WTC11 (cell line): ENCODE data around the gene PEX26. TPM values are rescaled to one million over a fixed set of nuclear protein-coding genes. Genes with fewer than 3 reads are reported as not detected.

Experiments used
- ATAC-seq: fragments of 200-7000 bp; cut with Tn5 transposase; 2 replicates; pipeline ENCODE4 v1.10.0; 2021; ENCODE audit warnings: mild to moderate bottlenecking, moderate library complexity
- CTCF ChIA-PET: fragments of 300-600 bp; sonication (Branson Sonifier 250); formaldehyde crosslinking; loops from one replicate; lab custom pipeline; 2021; ENCODE audit warnings: antibody characterized with exemption; lab: Charles Lee
- POLR2A ChIA-PET: fragments of 350-600 bp; sonication (Branson Sonifier 250); formaldehyde crosslinking; loops from one replicate; lab custom pipeline; 2021; ENCODE audit warnings: antibody characterized with exemption; lab: Charles Lee
- DNase-seq: peaks from one replicate; pipeline ENCODE4 v3.0.0; 2021; ENCODE audit warnings: low spot score
- H3K27ac Mint-ChIP-seq: 2 replicates; pipeline ENCODE4 v1.8.0; 2021; ENCODE audit warnings: mixed read lengths
- H3K27me3 Mint-ChIP-seq: 2 replicates; pipeline ENCODE4 v1.8.0; 2021; ENCODE audit warnings: low read depth, mild to moderate bottlenecking, moderate library complexity, mixed read lengths
- H3K36me3 Mint-ChIP-seq: 2 replicates; pipeline ENCODE4 v1.8.0; 2021; ENCODE audit warnings: mixed read lengths
- H3K4me1 Mint-ChIP-seq: 2 replicates; pipeline ENCODE4 v1.8.0; 2022; ENCODE audit warnings: mixed read lengths
- H3K4me3 Mint-ChIP-seq: 2 replicates; pipeline ENCODE4 v1.8.0; 2021; ENCODE audit warnings: mild to moderate bottlenecking, moderate library complexity, mixed read lengths
- H3K9me3 Mint-ChIP-seq: 2 replicates; pipeline ENCODE4 v1.8.0; 2021; ENCODE audit warnings: mixed read lengths
- ARID4B ChIP-seq: sonication (generic); formaldehyde crosslinking; IDR thresholded peaks from 2 replicates; pipeline ENCODE4 v1.8.0; 2023; ENCODE audit warnings: missing genetic modification reagents, mild to moderate bottlenecking, borderline replicate concordance
- CREM ChIP-seq: sonication (generic); formaldehyde crosslinking; IDR thresholded peaks from 2 replicates; pipeline ENCODE4 v1.8.1; 2022; ENCODE audit warnings: mild to moderate bottlenecking, missing genetic modification reagents, moderate library complexity
- E2F4 ChIP-seq: sonication (generic); formaldehyde crosslinking; IDR thresholded peaks from 2 replicates; pipeline ENCODE4 v1.8.1; 2022; ENCODE audit warnings: low read depth, mild to moderate bottlenecking, moderate library complexity, missing genetic modification reagents, borderline replicate concordance
- MXD4 ChIP-seq: fragments of 250-450 bp; sonication (Bioruptor Pico); IDR thresholded peaks from 2 replicates; pipeline ENCODE4 v1.8.0; 2021; ENCODE audit warnings: mild to moderate bottlenecking, moderate library complexity, borderline replicate concordance
- RELA ChIP-seq: sonication (generic); formaldehyde crosslinking; IDR thresholded peaks from 2 replicates; pipeline ENCODE4 v1.8.1; 2022; ENCODE audit warnings: missing genetic modification reagents, mild to moderate bottlenecking, borderline replicate concordance
- SOX15 ChIP-seq: fragments of 250-450 bp; sonication (Bioruptor Pico); IDR thresholded peaks from 2 replicates; pipeline ENCODE4 v1.9.0; 2021; ENCODE audit warnings: mild to moderate bottlenecking
- TEAD4 ChIP-seq: sonication (generic); formaldehyde crosslinking; IDR thresholded peaks from 2 replicates; pipeline ENCODE4 v1.8.0; 2022; ENCODE audit warnings: mild to moderate bottlenecking, missing genetic modification reagents
- USF1 ChIP-seq: sonication (generic); formaldehyde crosslinking; IDR thresholded peaks from 2 replicates; pipeline ENCODE4 v1.8.0; 2022; ENCODE audit warnings: mild to moderate bottlenecking, missing genetic modification reagents
- ZBTB21 ChIP-seq: sonication (generic); formaldehyde crosslinking; IDR thresholded peaks from 2 replicates; pipeline ENCODE4 v1.8.1; 2023; ENCODE audit warnings: mild to moderate bottlenecking, missing genetic modification reagents, borderline replicate concordance
- ZMAT4 ChIP-seq: fragments of 250-450 bp; sonication (Bioruptor Pico); IDR thresholded peaks from 2 replicates; pipeline ENCODE4 v1.9.0; 2021; ENCODE audit warnings: mild to moderate bottlenecking
- ZNF396 ChIP-seq: fragments of 250-450 bp; sonication (Bioruptor Pico); IDR thresholded peaks from 2 replicates; pipeline ENCODE4 v1.8.0; 2021; ENCODE audit warnings: mild to moderate bottlenecking, moderate library complexity, borderline replicate concordance
- ZNF423 ChIP-seq: fragments of 250-450 bp; sonication (Bioruptor Pico); IDR thresholded peaks from 2 replicates; pipeline ENCODE4 v2.1.2; 2022; ENCODE audit warnings: mild to moderate bottlenecking, moderate library complexity
- total RNA-seq: library from RNA; stranded (reverse); gene quantifications from 3 replicates; pipeline ENCODE4 v1.2.3, GENCODE V29; 2021
- TF ChIP-seq, protein P1 (sequence below): sonication (generic); formaldehyde crosslinking; IDR thresholded peaks from 2 replicates; pipeline ENCODE4 v1.8.0; 2022; ENCODE audit warnings: mild to moderate bottlenecking, missing genetic modification reagents
- TF ChIP-seq, protein P2 (sequence below): sonication (generic); formaldehyde crosslinking; IDR thresholded peaks from 2 replicates; pipeline ENCODE4 v1.8.0; 2022; ENCODE audit warnings: mild to moderate bottlenecking, missing genetic modification reagents
- TF ChIP-seq, protein P3 (sequence below): sonication (generic); formaldehyde crosslinking; IDR thresholded peaks from 2 replicates; pipeline ENCODE4 v1.8.1; 2022; ENCODE audit warnings: low read depth, missing genetic modification reagents, borderline replicate concordance
- TF ChIP-seq, protein P4 (sequence below): fragments of 250-450 bp; sonication (Bioruptor Pico); IDR thresholded peaks from 2 replicates; pipeline ENCODE4 v1.9.0; 2021; ENCODE audit warnings: moderate library complexity, mild to moderate bottlenecking, inconsistent platforms, borderline replicate concordance

The PEX26 gene
- total RNA-seq, 1 experiment from 2014 or later = 52.3 TPM

DNA sequence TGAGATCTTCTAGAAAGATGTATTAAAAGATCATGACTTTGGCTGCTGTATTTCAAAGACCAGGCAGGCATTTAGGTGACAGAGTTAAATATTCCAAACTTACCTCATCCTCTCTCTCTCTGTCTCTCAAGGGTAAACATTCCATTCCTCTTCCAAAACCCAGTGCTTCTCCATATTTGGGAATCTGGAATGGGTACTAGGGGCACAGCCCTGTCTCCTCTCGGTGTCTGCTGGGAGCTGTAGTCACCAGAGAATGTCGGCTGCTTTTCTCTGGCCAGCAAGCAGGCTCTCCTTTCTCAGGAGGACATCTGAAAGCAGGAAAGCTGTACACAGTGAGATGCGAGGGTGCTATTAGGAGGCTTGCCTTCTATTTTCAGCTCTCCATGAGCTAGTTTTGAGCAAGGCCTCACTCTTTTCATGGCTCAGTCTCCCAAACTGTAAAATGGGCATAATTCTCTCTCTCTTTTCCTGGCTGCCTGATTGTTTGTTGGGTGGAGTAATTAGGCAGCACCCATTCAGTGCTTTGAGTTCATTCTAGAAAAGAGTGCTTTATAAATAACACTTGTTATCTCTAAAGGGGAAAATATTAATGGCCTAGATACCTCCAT, 9.3 kb upstream of the PEX26 start:
- POLR2A ChIA-PET = no interaction called here
- no peak for TF ChIP-seq ZMAT4 (CRISPR knock-in tag)
- TF ChIP-seq RELA (CRISPR knock-in tag) = no peak
- TF ChIP-seq SOX15 (CRISPR knock-in tag) = no peak
- TF ChIP-seq, protein P1, sequence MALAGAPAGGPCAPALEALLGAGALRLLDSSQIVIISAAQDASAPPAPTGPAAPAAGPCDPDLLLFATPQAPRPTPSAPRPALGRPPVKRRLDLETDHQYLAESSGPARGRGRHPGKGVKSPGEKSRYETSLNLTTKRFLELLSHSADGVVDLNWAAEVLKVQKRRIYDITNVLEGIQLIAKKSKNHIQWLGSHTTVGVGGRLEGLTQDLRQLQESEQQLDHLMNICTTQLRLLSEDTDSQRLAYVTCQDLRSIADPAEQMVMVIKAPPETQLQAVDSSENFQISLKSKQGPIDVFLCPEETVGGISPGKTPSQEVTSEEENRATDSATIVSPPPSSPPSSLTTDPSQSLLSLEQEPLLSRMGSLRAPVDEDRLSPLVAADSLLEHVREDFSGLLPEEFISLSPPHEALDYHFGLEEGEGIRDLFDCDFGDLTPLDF (CRISPR knock-in tag) = no peak
- TF ChIP-seq ZNF423 (CRISPR knock-in tag) = no peak
- no peak for TF ChIP-seq ARID4B
- TF ChIP-seq ZBTB21 (CRISPR knock-in tag) = no peak
- H3K27ac Mint-ChIP-seq = no peak overlapping the region
- peaks cover 3% of the 10 kb centered on the region for H3K27me3 Mint-ChIP-seq
- peak; percentile 22; the same call in 1 of the 2 replicates for ATAC-seq
- H3K4me3 Mint-ChIP-seq = no peak overlapping the region
- no peaks in the 10 kb centered on the region for H3K4me1 Mint-ChIP-seq
- no peak for DNase-seq
- CTCF ChIA-PET = interaction anchor here (0.8 to 1.5 kb wide), 2 partner anchors 8 to 177 kb away, joined by 3 to 4 read pairs; no protein-coding TSS in a partner anchor
- no peaks in the 10 kb centered on the region for H3K36me3 Mint-ChIP-seq
- H3K9me3 Mint-ChIP-seq = no peaks in the 10 kb centered on the region

DNA sequence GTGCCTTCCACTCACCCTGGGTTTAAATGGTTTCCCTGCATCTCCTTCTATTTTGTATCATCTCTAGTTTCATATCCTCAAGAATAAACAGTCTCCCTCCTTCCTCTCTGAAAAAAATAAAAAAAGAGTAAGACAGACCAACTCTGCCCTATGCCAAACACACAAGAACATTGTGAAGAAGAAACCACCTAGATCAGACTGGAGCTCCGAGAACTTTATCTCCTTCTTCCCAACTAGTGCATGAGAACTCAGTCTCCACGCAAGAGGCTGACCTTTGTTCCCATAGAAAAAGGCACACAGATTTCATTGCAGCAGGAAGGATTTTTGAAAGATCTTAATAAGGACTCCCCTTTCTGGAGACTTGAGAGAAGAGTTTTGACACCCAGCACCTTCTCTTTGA, 8.7 kb upstream of the PEX26 start:
- Mint-ChIP-seq H3K36me3 (no peaks in the 10 kb centered on the region), H3K9me3 (no peaks in the 10 kb centered on the region), H3K4me1 (no peaks in the 10 kb centered on the region), H3K27me3 (peaks cover 3% of the 10 kb centered on the region), H3K27ac (no peak overlapping the region), H3K4me3 (no peak overlapping the region)
- ATAC-seq = no peak
- TF ChIP-seq ZNF396 (no peak), MXD4 (CRISPR knock-in tag) (no peak)
- TF ChIP-seq, protein P2, sequence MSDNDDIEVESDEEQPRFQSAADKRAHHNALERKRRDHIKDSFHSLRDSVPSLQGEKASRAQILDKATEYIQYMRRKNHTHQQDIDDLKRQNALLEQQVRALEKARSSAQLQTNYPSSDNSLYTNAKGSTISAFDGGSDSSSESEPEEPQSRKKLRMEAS (CRISPR knock-in tag) = no peak
- ChIA-PET CTCF (interaction anchor here (0.7 to 1.5 kb wide), 3 partner anchors 177 to 326 kb away, joined by 3 to 5 read pairs (median 4); no protein-coding TSS in a partner anchor), POLR2A (no interaction called here)
- DNase-seq = no peak

DNA sequence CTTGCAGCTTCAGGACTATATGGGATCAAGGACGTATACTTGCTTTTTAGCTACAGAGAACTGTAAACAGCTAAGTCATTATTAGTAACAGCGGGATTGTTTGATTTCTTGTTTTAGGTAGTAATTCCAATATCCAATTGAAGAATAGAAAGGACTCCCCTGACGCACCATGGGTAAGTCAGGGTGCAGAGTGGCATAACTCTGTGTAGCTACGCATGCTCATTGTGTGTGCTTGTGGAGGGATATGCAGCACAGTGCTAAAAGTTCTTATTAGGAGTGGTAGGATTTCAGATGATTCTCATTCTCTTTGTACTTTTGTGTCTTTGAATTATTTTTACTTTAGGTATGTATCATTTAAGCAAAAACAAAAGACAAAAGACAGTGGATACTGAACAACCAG, 7.7 kb upstream of the PEX26 start:
- ChIA-PET POLR2A (interaction anchor here (0.5 kb wide), 1 partner anchor 32 kb away, joined by 4 read pairs; no protein-coding TSS in a partner anchor), CTCF (interaction anchor here (1.3 kb wide), 1 partner anchor 327 kb away, joined by 5 read pairs; no protein-coding TSS in a partner anchor)
- no peaks in the 10 kb centered on the region for H3K4me1 Mint-ChIP-seq
- H3K9me3 Mint-ChIP-seq = no peaks in the 10 kb centered on the region
- no peak for ATAC-seq
- no peak overlapping the region for H3K4me3 Mint-ChIP-seq
- no peaks in the 10 kb centered on the region for H3K36me3 Mint-ChIP-seq
- H3K27ac Mint-ChIP-seq = no peak overlapping the region
- TF ChIP-seq TEAD4 = no peak
- no peak for TF ChIP-seq E2F4 (CRISPR knock-in tag)
- TF ChIP-seq, protein P3, sequence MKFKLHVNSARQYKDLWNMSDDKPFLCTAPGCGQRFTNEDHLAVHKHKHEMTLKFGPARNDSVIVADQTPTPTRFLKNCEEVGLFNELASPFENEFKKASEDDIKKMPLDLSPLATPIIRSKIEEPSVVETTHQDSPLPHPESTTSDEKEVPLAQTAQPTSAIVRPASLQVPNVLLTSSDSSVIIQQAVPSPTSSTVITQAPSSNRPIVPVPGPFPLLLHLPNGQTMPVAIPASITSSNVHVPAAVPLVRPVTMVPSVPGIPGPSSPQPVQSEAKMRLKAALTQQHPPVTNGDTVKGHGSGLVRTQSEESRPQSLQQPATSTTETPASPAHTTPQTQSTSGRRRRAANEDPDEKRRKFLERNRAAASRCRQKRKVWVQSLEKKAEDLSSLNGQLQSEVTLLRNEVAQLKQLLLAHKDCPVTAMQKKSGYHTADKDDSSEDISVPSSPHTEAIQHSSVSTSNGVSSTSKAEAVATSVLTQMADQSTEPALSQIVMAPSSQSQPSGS (CRISPR knock-in tag) = no peak
- no peak for TF ChIP-seq CREM
- no peak for TF ChIP-seq USF1
- TF ChIP-seq, protein P4, sequence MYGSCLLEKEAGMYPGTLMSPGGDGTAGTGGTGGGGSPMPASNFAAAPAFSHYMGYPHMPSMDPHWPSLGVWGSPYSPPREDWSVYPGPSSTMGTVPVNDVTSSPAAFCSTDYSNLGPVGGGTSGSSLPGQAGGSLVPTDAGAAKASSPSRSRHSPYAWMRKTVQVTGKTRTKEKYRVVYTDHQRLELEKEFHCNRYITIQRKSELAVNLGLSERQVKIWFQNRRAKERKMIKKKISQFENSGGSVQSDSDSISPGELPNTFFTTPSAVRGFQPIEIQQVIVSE (CRISPR knock-in tag) = no peak
- no peak for DNase-seq
- H3K27me3 Mint-ChIP-seq = peaks cover 3% of the 10 kb centered on the region
